GM19468 (cell line): ENCODE results near the gene ERCC5.

Source experiments
- ATAC-seq: cut with Tn5 transposase; IDR thresholded peaks from one replicate; pipeline ENCODE4 v1.9.1; 2021; ENCODE audit warnings: mild to moderate bottlenecking, moderate library complexity, moderate number of reproducible peaks; ENCODE audit not compliant: unreplicated experiment; ENCODE audit errors: extremely low read depth

The ERCC5 gene

GRCh38 chr13:102838982-102839381 is 6.8 kb upstream of the ERCC5 start:
- no peak for ATAC-seq

- ATAC-seq: no peak
These were observed 6.4 kb upstream of the ERCC5 start for GRCh38 chr13:102839462-102839861.

- ATAC-seq: no peak
These were observed 573 bp upstream of the ERCC5 start for GRCh38 chr13:102845289-102845629.

GRCh38 chr13:102846261-102847015 is 606 bp downstream of the ERCC5 start:
- ATAC-seq: peak; percentile 34

- ATAC-seq: no peak
These were observed 1.7 kb downstream of the ERCC5 start for GRCh38 chr13:102847272-102848234.

GRCh38 chr13:102848956-102849355 is 3.1 kb downstream of the ERCC5 start:
- ATAC-seq: no peak

GRCh38 chr13:102852556-102852955 is 6.7 kb downstream of the ERCC5 start:
- no peak for ATAC-seq

GRCh38 chr13:102854675-102855074 is 8.8 kb downstream of the ERCC5 start:
- peak; percentile 39 for ATAC-seq

- ATAC-seq: no peak
These were observed 10.7 kb downstream of the ERCC5 start for GRCh38 chr13:102856557-102856956.

GRCh38 chr13:102862624-102863210 is 16.9 kb downstream of the ERCC5 start:
- no peak for ATAC-seq

- no peak for ATAC-seq
These were observed 17.8 kb downstream of the ERCC5 start for GRCh38 chr13:102863590-102863989.

- no peak for ATAC-seq
These were observed 22.6 kb downstream of the ERCC5 start for GRCh38 chr13:102868366-102868936.

GRCh38 chr13:102869948-102870676 is 24.3 kb downstream of the ERCC5 start:
- no peak for ATAC-seq

- ATAC-seq: no peak
These were observed 25.0 kb downstream of the ERCC5 start for GRCh38 chr13:102870677-102871415.

GRCh38 chr13:102872131-102872530 is 26.3 kb downstream of the ERCC5 start:
- ATAC-seq: no peak

- ATAC-seq: no peak
These were observed 26.7 kb downstream of the ERCC5 start for GRCh38 chr13:102872531-102872930.

- ATAC-seq: no peak
These were observed 27.8 kb downstream of the ERCC5 start for GRCh38 chr13:102873653-102874052.

- no peak for ATAC-seq
These were observed 29.4 kb downstream of the ERCC5 start for GRCh38 chr13:102875256-102875655.

- ATAC-seq: no peak
These were observed 31.5 kb downstream of the ERCC5 start for GRCh38 chr13:102877303-102877702.
